Measurements from ENCODE around the gene RUFY4.

The RUFY4 gene

DNA sequence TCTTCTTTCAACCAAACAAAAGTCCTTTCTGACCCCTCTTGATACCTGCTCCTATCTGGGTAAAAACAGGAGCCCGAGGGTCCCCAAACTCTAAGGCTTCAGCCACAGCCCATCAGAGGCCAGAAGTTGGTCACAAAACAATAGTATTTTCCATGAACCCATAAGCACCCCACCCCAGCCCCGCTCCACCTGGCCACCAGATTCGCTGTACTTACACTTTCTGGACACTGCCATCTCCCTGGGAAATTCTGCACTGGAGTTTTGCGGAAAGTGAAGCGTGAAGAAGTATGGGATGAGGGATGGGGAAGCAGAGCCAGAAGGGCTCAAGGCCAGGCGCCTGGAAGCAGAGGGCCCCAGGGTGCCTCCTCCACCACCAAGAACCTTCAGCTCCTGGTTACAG lies 5.2 kb upstream of the RUFY4 start:
- no peak for DNase-seq

DNA sequence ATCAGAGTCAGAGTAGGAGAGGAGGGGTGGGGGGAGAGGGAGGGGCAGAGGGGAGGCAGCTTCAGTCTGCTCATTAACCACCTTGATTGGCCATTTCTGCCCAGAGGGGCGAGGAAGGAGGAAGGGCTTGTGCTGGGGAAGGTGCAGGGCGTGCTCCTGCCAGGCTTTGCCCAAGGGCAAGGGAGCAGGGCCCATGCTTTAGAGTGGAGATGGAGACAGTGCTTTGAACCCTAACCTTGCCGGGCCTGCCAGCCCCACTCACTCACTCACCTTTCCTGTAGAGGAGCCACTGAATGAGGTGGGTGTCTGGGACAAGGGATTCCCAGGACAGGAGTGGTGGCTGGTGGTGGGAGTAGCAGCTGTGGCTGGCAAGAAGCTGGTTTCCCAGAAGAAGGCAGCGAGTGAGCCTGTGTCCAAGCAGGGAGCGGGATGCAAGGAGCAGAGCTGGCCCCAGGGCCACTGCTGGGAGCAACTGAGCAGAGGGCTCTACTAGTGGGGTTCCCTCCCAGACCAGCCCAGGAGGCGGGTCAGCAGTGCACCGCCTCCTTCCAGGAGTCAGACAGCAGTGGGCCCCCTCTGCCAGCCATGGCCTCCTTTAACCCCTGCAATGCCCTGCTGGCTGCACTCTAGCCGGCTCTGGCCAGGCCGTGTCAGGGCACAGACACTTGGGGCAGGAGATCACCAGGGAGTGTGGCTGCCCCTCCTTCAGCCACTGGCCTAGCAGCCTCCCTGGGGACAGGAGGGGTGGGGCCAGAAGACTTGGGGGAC lies 3.6 kb upstream of the RUFY4 start:
- DNase-seq: no peak

DNA sequence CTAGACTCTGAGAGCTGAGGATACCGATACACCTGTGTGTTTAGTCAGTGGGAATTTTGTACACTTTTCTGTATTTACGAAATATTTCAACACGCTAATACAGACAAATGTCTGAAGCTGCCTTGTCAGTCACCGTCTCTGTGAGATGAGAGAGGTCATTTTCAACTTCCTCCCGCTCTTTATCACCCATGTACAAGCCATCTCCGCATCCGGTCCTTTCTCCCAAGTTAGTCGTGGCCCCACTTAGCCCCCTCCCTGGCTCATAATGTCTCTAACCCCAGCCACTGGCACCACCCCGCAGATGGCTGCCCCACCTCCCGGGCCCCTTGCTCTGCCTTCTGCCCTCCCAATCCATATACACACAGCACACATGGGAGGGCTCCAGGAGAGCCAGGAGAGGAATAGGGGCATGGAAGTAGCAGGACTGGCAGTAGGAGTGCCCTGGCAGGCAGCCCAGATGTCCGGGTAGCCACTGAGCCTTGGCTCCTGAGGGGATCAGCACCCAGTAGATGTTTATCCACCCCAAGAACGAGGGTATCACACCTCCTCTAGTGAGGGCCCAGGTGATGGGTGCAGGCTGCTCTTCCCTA lies 2.0 kb upstream of the RUFY4 start:
- no peak for DNase-seq

DNA sequence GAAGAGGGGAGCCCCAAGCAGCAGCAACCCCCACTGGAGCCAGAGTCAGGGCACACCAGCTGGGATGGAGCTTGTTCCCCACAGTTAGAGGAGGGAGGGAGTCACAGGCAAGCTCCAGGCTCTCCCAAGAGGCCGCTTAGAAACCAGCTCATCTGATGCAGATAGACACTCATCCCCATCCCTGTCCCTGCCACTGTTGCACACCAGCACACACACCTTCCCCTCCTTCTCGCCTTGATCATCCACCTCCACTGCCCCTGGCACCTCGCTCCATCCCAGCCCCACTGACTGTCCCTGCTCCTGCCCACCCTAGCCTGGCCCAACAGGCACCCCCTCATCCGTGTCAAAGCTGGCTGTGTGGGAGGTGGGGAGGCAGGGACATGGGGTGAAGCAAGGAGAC lies 1.5 kb upstream of the RUFY4 start:
- no peak for DNase-seq

DNA sequence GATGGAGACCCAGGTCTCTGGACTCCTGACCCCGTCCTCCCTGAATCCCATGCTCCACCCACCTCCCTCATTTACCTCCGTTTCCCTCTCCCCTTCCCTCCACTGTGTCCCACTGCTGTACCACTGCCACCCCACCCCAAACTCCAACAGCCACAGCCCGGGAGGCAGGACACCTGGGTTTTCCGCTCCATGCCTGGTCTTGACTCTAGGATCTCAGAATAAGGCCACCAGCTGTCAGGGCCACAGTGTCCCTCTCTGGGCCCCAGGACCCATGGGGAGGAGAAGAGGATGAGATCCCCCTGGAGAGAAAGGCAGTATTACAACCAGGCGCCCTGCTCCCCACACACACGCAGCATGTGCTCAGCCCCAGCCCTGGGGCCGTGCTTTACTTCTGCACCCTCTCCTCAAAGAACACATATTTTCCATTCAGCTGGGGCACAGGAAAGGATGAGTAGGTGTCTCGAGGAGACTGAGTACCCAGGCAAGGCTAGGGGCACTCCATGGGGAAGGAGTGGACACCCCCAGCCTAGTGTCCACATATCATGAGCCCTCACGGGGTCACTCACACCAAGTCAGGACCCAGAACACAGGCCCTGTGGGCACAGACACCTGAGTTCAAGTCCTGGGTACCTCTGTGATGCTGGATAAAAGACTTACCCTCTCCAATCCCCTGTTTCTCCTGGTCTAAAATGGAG lies 700 bp downstream of the RUFY4 start:
- no peak for DNase-seq

DNA sequence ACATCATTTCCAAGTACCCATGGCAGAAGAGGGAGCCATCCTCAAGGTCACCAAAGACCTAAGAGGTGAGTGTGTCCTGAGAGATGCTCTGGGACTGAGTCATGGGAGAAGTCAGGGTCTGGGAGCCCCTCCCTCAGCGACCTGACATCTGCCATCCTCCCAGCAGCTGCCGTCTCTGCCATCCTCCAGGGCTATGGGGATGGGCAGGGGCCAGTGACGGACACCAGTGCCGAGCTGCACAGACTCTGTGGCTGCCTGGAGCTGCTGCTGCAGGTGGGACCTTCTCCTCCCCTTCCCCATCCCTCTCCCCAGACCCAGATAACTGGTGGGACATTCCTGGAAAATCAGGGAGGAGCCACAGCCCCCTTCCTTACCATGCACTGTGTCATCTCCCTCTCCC lies 1.5 kb downstream of the RUFY4 start:
- DNase-seq: no peak

GRCh38 chr2:218071218-218071937 lies 2.3 kb downstream of the RUFY4 start:
- no peak for DNase-seq

- DNase-seq: no peak
These were observed 2.9 kb downstream of the RUFY4 start for GRCh38 chr2:218072002-218072401.

GRCh38 chr2:218072478-218073024 lies 3.5 kb downstream of the RUFY4 start:
- DNase-seq: no peak

- DNase-seq: no peak
These were observed 4.1 kb downstream of the RUFY4 start for GRCh38 chr2:218073185-218073584.

DNA sequence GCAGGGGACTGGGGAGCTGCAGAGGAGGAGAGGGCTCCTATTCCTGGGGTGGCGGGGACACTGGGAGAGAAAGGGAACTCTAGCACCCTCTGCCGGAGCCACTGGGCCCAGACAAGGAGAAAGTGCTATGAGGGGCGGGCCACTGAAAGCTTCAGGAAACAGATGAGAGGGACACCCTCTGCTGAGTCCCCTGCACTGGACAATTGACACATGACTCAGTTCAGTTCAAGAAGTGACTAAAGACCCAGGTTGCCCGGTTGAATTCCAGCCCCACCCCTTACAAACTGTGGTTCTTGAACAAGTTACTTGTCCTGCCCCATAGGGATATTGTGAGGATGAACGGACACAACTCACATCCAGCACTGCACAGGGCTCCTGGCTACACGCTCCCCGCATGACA lies 5.0 kb downstream of the RUFY4 start:
- DNase-seq: no peak

GRCh38 chr2:218075975-218076811 lies 7.1 kb downstream of the RUFY4 start:
- DNase-seq: no peak

DNA sequence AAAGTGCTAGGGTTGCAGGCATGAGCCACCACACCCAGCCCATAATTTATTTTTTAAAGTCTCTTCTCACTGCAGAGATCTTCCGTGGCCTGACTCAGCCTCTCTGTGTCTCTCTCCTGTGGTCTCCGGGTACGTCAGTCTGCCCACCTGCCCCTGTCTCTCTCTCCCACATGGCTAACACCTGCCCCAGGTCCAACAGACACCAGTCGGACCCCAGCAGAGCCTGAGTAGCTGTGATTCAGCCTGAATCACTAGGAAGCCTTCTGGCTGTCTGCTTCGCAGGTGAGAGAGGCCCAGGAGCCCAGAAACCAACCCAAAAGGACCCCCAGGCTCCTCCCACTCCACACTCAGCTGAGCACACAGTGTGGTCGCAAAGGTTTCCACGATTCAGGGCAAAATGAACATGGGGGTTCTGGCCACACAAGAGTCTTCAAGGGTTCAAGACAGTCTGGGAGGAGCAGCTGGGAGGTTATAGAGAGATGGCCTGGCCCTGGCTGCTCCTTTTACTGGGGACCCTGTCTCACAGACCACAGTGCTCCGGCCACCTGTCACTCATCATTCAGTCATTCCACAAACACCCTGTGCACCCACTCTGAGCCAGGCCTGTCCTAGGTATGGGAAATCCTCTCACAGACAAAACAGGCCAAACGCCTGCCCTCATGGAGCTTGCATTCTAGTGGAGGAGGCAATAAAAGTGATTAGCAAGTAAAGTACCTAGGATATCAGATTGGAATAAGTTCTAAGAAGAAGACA lies 8.6 kb downstream of the RUFY4 start:
- no peak for DNase-seq

- DNase-seq: no peak
These were observed 11.2 kb downstream of the RUFY4 start for GRCh38 chr2:218079943-218080913.

DNA sequence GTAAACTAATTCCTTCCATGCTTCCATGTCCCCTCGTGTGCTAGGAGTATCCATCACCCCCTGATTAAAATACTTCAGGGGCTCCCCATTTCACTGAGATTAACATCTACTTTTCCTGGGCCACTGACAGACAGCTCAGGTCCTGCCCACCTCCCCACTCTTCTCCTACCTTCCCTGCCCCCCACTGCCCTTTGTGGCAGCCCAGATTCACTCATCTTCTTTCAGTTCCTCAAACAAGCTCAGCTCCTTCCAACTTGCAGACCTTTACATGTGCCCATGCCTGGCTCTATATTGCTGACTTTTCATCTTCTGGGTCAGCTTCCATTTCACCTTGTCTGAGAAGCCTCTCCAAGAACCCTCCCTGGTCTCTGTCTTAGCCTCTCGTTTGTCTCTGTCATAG lies 12.0 kb downstream of the RUFY4 start:
- no peak for DNase-seq

- DNase-seq: no peak
These were observed 12.6 kb downstream of the RUFY4 start for GRCh38 chr2:218081695-218082094.

DNA sequence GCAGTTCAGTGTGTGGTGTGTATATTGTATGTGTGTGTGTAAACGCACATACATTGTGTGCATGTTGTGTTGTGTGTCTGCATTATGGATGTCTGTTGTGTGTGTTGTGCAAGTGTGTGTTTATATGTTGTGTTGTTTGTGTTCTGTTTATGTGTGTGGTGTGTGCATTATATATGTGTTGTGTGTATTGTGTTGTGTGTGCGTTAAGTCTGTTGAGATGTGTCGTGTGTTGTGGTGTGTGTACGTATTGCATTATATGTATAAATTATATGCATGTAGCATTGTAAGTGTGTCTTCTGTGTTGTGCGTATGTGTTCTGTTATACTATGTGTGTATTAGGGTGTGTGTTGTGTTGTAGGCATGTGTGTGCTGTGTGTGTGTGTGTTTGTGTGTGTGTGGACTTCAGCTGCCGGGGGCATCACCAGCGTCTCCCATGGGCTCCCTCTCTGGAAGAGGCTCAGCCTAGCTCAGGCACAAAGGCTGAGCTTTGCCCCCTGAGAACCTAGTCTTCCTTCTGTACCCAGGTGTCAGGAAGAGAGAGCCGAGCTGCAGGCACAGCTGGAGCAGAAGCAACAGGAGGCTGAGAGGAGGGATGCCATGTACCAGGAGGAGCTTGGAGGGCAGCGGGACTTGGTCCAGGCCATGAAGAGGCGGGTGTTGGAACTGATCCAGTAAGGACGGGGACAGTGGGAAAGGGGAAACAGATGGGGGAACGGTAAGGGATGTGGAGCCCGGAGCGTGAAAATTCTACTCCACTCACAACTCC lies 13.7 kb downstream of the RUFY4 start:
- no peak for DNase-seq

GRCh38 chr2:218083352-218083676 lies 14.3 kb downstream of the RUFY4 start:
- DNase-seq: no peak

DNA sequence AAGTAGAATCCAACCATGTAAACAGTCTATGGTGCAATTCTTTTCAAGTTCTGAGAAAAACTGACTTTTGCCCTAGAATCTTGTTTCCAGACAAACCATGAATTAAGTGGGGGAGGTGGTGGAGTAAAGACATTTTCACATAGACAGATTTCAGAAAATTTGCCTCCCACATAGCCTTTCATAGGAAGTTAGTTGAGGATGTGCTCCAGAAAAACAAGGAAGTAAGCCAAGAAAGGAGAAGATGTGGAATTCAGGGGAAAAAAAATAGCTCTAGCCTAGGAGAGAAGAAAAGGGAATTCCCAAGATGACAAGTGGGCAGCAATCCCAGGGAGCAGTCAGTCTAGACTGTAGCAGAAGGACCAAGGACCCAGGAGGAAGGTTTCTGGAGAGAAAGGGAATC lies 17.4 kb downstream of the RUFY4 start:
- no peak for DNase-seq

GRCh38 chr2:218089259-218089658 lies 20.2 kb downstream of the RUFY4 start:
- DNase-seq: no peak
